Mesenchymal stem cell (in vitro differentiated cells and primary cell): Measurements from ENCODE around the gene MTUS2.
A peak's percentile ranks its signal among the peaks of the same experiment; 100 is the strongest.

Experiments used
- DNase-seq: peaks from one replicate; pipeline ENCODE4 v3.0.0-alpha.2; 2013
- H2AFZ ChIP-seq: one replicate; pipeline ENCODE4 v1.6.1; 2013; ENCODE audit warnings: low read depth, mild to moderate bottlenecking, control low read depth, inconsistent platforms, low read length, moderate library complexity
- H2AK5ac ChIP-seq: 2 replicates; pipeline ENCODE4 v1.6.1; 2013; ENCODE audit warnings: low read length, moderate library complexity, mild to moderate bottlenecking, inconsistent platforms; ENCODE audit not compliant: severe bottlenecking
- H2BK120ac ChIP-seq: one replicate; pipeline ENCODE4 v1.6.1; 2013; ENCODE audit warnings: low read depth, mild to moderate bottlenecking, inconsistent platforms, low read length, moderate library complexity
- H2BK12ac ChIP-seq, 2 experiments: one replicate each; pipeline ENCODE4 v1.6.1; 2013; ENCODE audit warnings: inconsistent platforms in 2 of 2, low read length in 2 of 2, mild to moderate bottlenecking in 2 of 2, moderate library complexity in 2 of 2, control low read depth in 1 of 2
- H2BK15ac ChIP-seq: one replicate; pipeline ENCODE4 v1.6.1; 2013; ENCODE audit warnings: mild to moderate bottlenecking, low read depth, inconsistent platforms; ENCODE audit not compliant: poor library complexity, severe bottlenecking
- H2BK5ac ChIP-seq: 2 replicates; pipeline ENCODE4 v1.6.1; 2013; ENCODE audit warnings: low read depth, mild to moderate bottlenecking, low read length, control low read depth, inconsistent platforms; ENCODE audit not compliant: poor library complexity, severe bottlenecking
- H3K14ac ChIP-seq, 2 experiments: one replicate each; pipeline ENCODE4 v1.6.1; 2013; ENCODE audit warnings: inconsistent platforms in 2 of 2, low read length in 2 of 2, control low read depth in 1 of 2, mild to moderate bottlenecking in 1 of 2, moderate library complexity in 1 of 2
- H3K18ac ChIP-seq, 2 experiments: one replicate each; pipeline ENCODE4 v1.6.1; 2013; ENCODE audit warnings: inconsistent platforms in 2 of 2, low read length in 2 of 2, control low read depth in 1 of 2, low read depth in 1 of 2, mild to moderate bottlenecking in 1 of 2
- H3K23ac ChIP-seq, 2 experiments: one replicate each; pipeline ENCODE4 v1.6.1; 2013; ENCODE audit warnings: inconsistent platforms in 2 of 2, low read length in 2 of 2, mild to moderate bottlenecking in 2 of 2, moderate library complexity in 2 of 2, control low read depth in 1 of 2
- H3K27ac ChIP-seq: 2 replicates; pipeline ENCODE4 v1.5.1; 2013; ENCODE audit warnings: mild to moderate bottlenecking, moderate library complexity, low read length, control low read depth, inconsistent platforms; ENCODE audit not compliant: poor library complexity, severe bottlenecking
- H3K27me3 ChIP-seq, 2 experiments: 2 replicates each; pipeline versions ENCODE4 v1.6.1 to v1.7.0; 2013; ENCODE audit warnings: low read length in 2 of 2, mild to moderate bottlenecking in 2 of 2, moderate library complexity in 2 of 2, control low read depth in 1 of 2, inconsistent platforms in 1 of 2; ENCODE audit not compliant: control insufficient read depth in 1 of 2, insufficient read depth in 1 of 2
- H3K36me3 ChIP-seq, 2 experiments: 2 replicates each; pipeline versions ENCODE4 v1.6.1 to v1.7.0; 2013; ENCODE audit warnings: low read length in 2 of 2, control low read depth in 1 of 2, inconsistent platforms in 1 of 2, low read depth in 1 of 2, mild to moderate bottlenecking in 1 of 2; ENCODE audit not compliant: insufficient read depth in 2 of 2, control insufficient read depth in 1 of 2
- H3K4ac ChIP-seq, 2 experiments: one replicate each; pipeline ENCODE4 v1.6.1; 2013; ENCODE audit warnings: inconsistent platforms in 2 of 2, low read length in 2 of 2, mild to moderate bottlenecking in 2 of 2, moderate library complexity in 2 of 2, control low read depth in 1 of 2, low read depth in 1 of 2
- H3K4me1 ChIP-seq: 2 replicates; pipeline ENCODE4 v1.6.1; 2013; ENCODE audit warnings: low read depth, low read length, control low read depth; ENCODE audit not compliant: control insufficient read depth, insufficient read depth
- H3K4me2 ChIP-seq: 2 replicates; pipeline ENCODE4 v1.6.1; 2013; ENCODE audit warnings: low read length, mild to moderate bottlenecking, inconsistent platforms; ENCODE audit not compliant: poor library complexity, severe bottlenecking
- H3K4me3 ChIP-seq, 2 experiments: 2 replicates each; pipeline versions ENCODE4 v1.5.1 to v1.7.0; 2013; ENCODE audit warnings: low read length in 2 of 2, mild to moderate bottlenecking in 2 of 2, control low read depth in 1 of 2, low read depth in 1 of 2; ENCODE audit not compliant: insufficient read depth in 1 of 2
- H3K79me1 ChIP-seq: replicated peaks from 2 replicates; pipeline ENCODE4 v1.6.1; 2013; ENCODE audit warnings: mild to moderate bottlenecking, control low read depth, low read length, inconsistent platforms; ENCODE audit not compliant: poor library complexity, severe bottlenecking
- H3K9ac ChIP-seq: 2 replicates; pipeline ENCODE4 v1.7.0; 2013; ENCODE audit warnings: mild to moderate bottlenecking, low read length, moderate library complexity
- H3K9me3 ChIP-seq: 2 replicates; pipeline ENCODE4 v1.7.0; 2013; ENCODE audit warnings: mild to moderate bottlenecking, low read length; ENCODE audit not compliant: control insufficient read depth
- H4K8ac ChIP-seq: one replicate; pipeline ENCODE4 v1.6.1; 2013; ENCODE audit warnings: inconsistent platforms, mild to moderate bottlenecking, low read length, moderate library complexity
- H4K91ac ChIP-seq: one replicate; pipeline ENCODE4 v1.6.1; 2013; ENCODE audit warnings: mild to moderate bottlenecking, low read length, inconsistent platforms
- WGBS: methylation state at CpG from one replicate; pipeline ENCODE4 v1.1.7; 2013; ENCODE audit warnings: mixed read lengths; 5-methylcytosine and 5-hydroxymethylcytosine counted together

The MTUS2 gene

GRCh38 chr13:29505511-29505910, 685.4 kb downstream of the MTUS2 start:
- Histone ChIP-seq H2BK12ac (no peak overlapping the region), H3K27me3 (peaks cover 4 to 10% of the 10 kb centered on the region in 2 experiments), H3K79me1 (peaks cover 3% of the 10 kb centered on the region), H2BK120ac (no peak overlapping the region), H3K18ac (no peak overlapping the region), H3K27ac (no peak overlapping the region), H2AK5ac (no peak overlapping the region), H3K9me3 (no peaks in the 10 kb centered on the region), H3K36me3 (peaks cover 0 to 7% of the 10 kb centered on the region in 2 experiments), H3K4ac (no peak overlapping the region), H4K91ac (peak overlapping the region; percentile 7), H3K4me2 (no peak overlapping the region), H3K4me3 (no peak overlapping the region), H3K14ac (peak overlapping the region in 1 of 2 experiments; percentile 62), H2BK15ac (no peak overlapping the region), H4K8ac (no peak overlapping the region), H2BK5ac (no peak overlapping the region), H2AFZ (no peak overlapping the region), H3K23ac (no peak overlapping the region), H3K9ac (no peak overlapping the region), H3K4me1 (peaks cover 24% of the 10 kb centered on the region)
- WGBS, result 86% methylated on average over 10 of the region's 17 CpGs
- DNase-seq, result no peak

- Histone ChIP-seq H3K9ac (no peak overlapping the region), H3K4me1 (peaks cover 24% of the 10 kb centered on the region), H3K23ac (no peak overlapping the region), H2BK12ac (peak overlapping the region in 1 of 2 experiments; percentile 28), H3K79me1 (peaks cover 6% of the 10 kb centered on the region), H3K4ac (no peak overlapping the region), H3K9me3 (no peaks in the 10 kb centered on the region), H3K36me3 (peaks cover 0 to 11% of the 10 kb centered on the region in 2 experiments), H4K91ac (peak overlapping the region; percentile 7), H3K4me2 (no peak overlapping the region), H3K14ac (no peak overlapping the region), H2BK120ac (no peak overlapping the region), H2AFZ (no peak overlapping the region), H2BK15ac (no peak overlapping the region), H2BK5ac (no peak overlapping the region), H3K4me3 (no peak overlapping the region), H4K8ac (no peak overlapping the region), H3K27me3 (peaks cover 4 to 10% of the 10 kb centered on the region in 2 experiments), H2AK5ac (no peak overlapping the region), H3K18ac (no peak overlapping the region), H3K27ac (no peak overlapping the region)
- WGBS, result 92% methylated on average over 9 of the region's 10 CpGs
- no peak for DNase-seq
These were observed 685.8 kb downstream of the MTUS2 start for GRCh38 chr13:29505950-29506349.

DNA sequence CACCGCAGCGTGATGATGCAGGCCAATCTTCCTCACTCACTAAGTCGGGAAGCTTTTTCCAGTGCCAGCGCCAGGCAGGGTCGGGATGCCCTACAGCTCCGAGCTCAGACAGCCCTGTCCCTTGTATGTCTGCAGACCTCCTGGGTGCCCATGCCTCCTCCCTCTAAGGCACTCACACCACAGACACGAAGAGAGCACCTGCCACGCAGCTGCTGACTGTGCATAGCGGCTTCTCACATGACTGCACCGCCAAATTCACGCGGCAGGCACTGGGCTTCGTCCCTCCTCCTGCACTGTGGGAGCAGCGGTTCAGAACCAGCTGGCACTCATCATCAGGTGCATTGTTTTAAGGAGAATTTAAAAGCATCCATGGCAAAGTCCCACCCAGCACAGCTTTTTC, 687.2 kb downstream of the MTUS2 start:
- Histone ChIP-seq H3K4me2 (no peak overlapping the region), H2AK5ac (peak overlapping the region; percentile 40), H3K4me3 (no peak overlapping the region), H2BK5ac (no peak overlapping the region), H3K36me3 (peaks cover 0 to 19% of the 10 kb centered on the region in 2 experiments), H3K79me1 (peaks cover 8% of the 10 kb centered on the region), H4K91ac (no peak overlapping the region), H2AFZ (no peak overlapping the region), H3K14ac (no peak overlapping the region), H3K9me3 (no peaks in the 10 kb centered on the region), H3K4ac (no peak overlapping the region), H3K9ac (no peak overlapping the region), H2BK120ac (no peak overlapping the region), H3K27ac (no peak overlapping the region), H2BK15ac (no peak overlapping the region), H3K18ac (no peak overlapping the region), H3K27me3 (peaks cover 3 to 4% of the 10 kb centered on the region in 2 experiments), H3K23ac (no peak overlapping the region), H2BK12ac (no peak overlapping the region), H3K4me1 (peaks cover 24% of the 10 kb centered on the region), H4K8ac (no peak overlapping the region)
- WGBS, result 88% methylated on average over 14 of the region's 14 CpGs
- no peak for DNase-seq

- H3K27me3 ChIP-seq, result peaks cover 0 to 4% of the 10 kb centered on the region in 2 experiments
- no peak overlapping the region for H3K4me2 ChIP-seq
- no peak overlapping the region for H3K14ac ChIP-seq
- H2AFZ ChIP-seq, result no peak overlapping the region
- H3K9ac ChIP-seq, result no peak overlapping the region
- H3K36me3 ChIP-seq, result peaks cover 7 to 27% of the 10 kb centered on the region in 2 experiments
- H3K18ac ChIP-seq, result peak overlapping the region in 1 of 2 experiments; percentile 63
- H3K4ac ChIP-seq, result no peak overlapping the region
- no peak overlapping the region for H4K91ac ChIP-seq
- peak overlapping the region in 1 of 2 experiments; percentile 45 for H3K4me3 ChIP-seq
- no peaks in the 10 kb centered on the region for H3K9me3 ChIP-seq
- H2BK5ac ChIP-seq, result no peak overlapping the region
- 27% methylated on average over 16 of the region's 16 CpGs for WGBS
- peaks cover 13% of the 10 kb centered on the region for H3K79me1 ChIP-seq
- DNase-seq, result peak; percentile 84
- H4K8ac ChIP-seq, result no peak overlapping the region
- H2AK5ac ChIP-seq, result no peak overlapping the region
- H3K23ac ChIP-seq, result no peak overlapping the region
- no peak overlapping the region for H3K27ac ChIP-seq
- no peak overlapping the region for H2BK15ac ChIP-seq
- H2BK120ac ChIP-seq, result no peak overlapping the region
- no peak overlapping the region for H2BK12ac ChIP-seq
- H3K4me1 ChIP-seq, result peaks cover 24% of the 10 kb centered on the region
These were observed 688.2 kb downstream of the MTUS2 start for GRCh38 chr13:29508130-29508875.
